Measurements from ENCODE around the gene NCSTN. TPM values are rescaled to one million over a fixed set of nuclear protein-coding genes. Genes with fewer than 3 reads are reported as not detected.

Gene NCSTN
- total and polyA plus RNA-seq, 9 of the 15 experiments (the other 6 are each of a cell fraction or from before 2014, with no cell fraction given), result 21.3 to 91.1 (median 57.9) TPM

DNA sequence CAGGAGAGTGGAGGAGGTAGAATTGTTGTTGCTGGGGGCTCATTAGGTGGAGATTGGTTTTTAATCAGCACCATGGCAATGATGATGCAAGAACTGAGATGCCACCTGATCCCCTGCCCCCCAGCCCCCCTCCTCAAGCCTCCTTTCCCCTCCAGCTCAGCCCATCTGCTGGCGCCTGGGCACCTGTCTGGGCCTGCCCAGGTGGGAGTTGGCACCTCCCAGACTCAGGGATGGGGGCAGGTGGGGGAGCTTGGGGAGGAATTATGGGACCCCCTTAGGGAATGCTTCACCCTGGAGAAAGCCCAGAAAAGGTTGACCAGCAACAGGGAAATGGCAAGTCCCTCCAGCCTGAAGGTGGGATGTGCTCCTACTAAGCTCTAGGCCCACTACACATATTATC, 22.1 kb downstream of the NCSTN start:
- no peaks in the 10 kb centered on the region for H3K9me1 ChIP-seq (ENCODE audit: control insufficient read depth, insufficient read depth, low read length)
- DNase-seq (ENCODE audit: extremely low read depth in 1 of 4, low spot score in 3 of 4), result no peak
- no CpG with 5 or more reads among the region's 1 CpG for WGBS (ENCODE audit: insufficient coverage, low coverage, missing lambda C conversion rate)
- no peaks in the 10 kb centered on the region for H3K9me3 ChIP-seq (replicated peaks; ENCODE audit: control insufficient read depth, insufficient read depth, low read depth, low read length)
- peaks cover 10% of the 10 kb centered on the region; the same call in 2 of the 3 replicates for H3K36me3 ChIP-seq (ENCODE audit: control insufficient read depth, insufficient read depth, low read length)
- FAIRE-seq, result no peak
- no peak overlapping the region for H3K9ac ChIP-seq (ENCODE audit: insufficient read depth in 1 of 2, low read depth in 2 of 2, low read length in 2 of 2)
- no peak for TF ChIP-seq RBBP5 (IDR thresholded peaks at IDR 0.05; ENCODE audit: borderline replicate concordance, insufficient read depth, low read length, poor library complexity, severe bottlenecking)
- no peak for TF ChIP-seq MXI1 (IDR thresholded peaks at IDR 0.05; ENCODE audit: low read depth, low read length)
- TF ChIP-seq TEAD4 (IDR thresholded peaks at IDR 0.05; ENCODE audit: low read length), result no peak
- TF ChIP-seq TEAD4 (CRISPR knock-in tag; IDR thresholded peaks at IDR 0.05; ENCODE audit: borderline replicate concordance), result no peak
- TF ChIP-seq, protein P1, sequence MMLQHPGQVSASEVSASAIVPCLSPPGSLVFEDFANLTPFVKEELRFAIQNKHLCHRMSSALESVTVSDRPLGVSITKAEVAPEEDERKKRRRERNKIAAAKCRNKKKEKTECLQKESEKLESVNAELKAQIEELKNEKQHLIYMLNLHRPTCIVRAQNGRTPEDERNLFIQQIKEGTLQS (IDR thresholded peaks at IDR 0.05), result peak; percentile 57; the same call in 1 of the 2 replicates
- TF ChIP-seq, protein P1 (CRISPR knock-in tag; conservative IDR thresholded peaks at IDR 0.05), result no peak
- in situ Hi-C loops (cut with MboI) (no loop called here), intact Hi-C loops (cut with micrococcal nuclease) (no loop called here)
- no peaks in the 10 kb centered on the region for H3K79me2 ChIP-seq (ENCODE audit: control insufficient read depth, insufficient read depth, low read length)
- H2AFZ ChIP-seq (ENCODE audit: low read depth, low read length), result no peak overlapping the region
- H3K4me2 ChIP-seq (ENCODE audit: insufficient read depth, low read length), result no peak overlapping the region
- peaks cover 31 to 51% of the 10 kb centered on the region in 2 experiments for H3K4me1 ChIP-seq (replicated peaks in 1 of 2; ENCODE audit: control insufficient read depth in 2 of 2, insufficient read depth in 2 of 2, low read length in 2 of 2)
- H4K20me1 ChIP-seq (replicated peaks; ENCODE audit: control insufficient read depth, insufficient read depth, low read length), result no peaks in the 10 kb centered on the region; the same call in 1 of the 2 replicates
- ChIA-PET POLR2A (interaction anchor here (0.6 to 5.8 kb wide), 4 partner anchors 10 to 267 kb away, joined by 3 to 27 read pairs (median 5); no protein-coding TSS in a partner anchor), CTCF (ENCODE audit: low intra/inter-chr PET ratio) (no interaction called here)
- ATAC-seq, result no peak
- H3K27me3 ChIP-seq (ENCODE audit: control insufficient read depth in 2 of 2, insufficient read depth in 2 of 2, low read length in 2 of 2), result no peaks in the 10 kb centered on the region
- BruUV-seq (replicated peaks), result no TSS peak
- no peak overlapping the region for H3K4me3 ChIP-seq
- H3K27ac ChIP-seq (ENCODE audit: extremely low read depth, low read depth, low read length), result no peak overlapping the region
